GM21737 (cell line): ENCODE results near the gene ACAD10.

Experiments used
- ATAC-seq: cut with Tn5 transposase; IDR thresholded peaks from one replicate; pipeline ENCODE4 v1.9.1; 2021; ENCODE audit warnings: mild to moderate bottlenecking, moderate library complexity; ENCODE audit not compliant: unreplicated experiment

The ACAD10 gene

DNA sequence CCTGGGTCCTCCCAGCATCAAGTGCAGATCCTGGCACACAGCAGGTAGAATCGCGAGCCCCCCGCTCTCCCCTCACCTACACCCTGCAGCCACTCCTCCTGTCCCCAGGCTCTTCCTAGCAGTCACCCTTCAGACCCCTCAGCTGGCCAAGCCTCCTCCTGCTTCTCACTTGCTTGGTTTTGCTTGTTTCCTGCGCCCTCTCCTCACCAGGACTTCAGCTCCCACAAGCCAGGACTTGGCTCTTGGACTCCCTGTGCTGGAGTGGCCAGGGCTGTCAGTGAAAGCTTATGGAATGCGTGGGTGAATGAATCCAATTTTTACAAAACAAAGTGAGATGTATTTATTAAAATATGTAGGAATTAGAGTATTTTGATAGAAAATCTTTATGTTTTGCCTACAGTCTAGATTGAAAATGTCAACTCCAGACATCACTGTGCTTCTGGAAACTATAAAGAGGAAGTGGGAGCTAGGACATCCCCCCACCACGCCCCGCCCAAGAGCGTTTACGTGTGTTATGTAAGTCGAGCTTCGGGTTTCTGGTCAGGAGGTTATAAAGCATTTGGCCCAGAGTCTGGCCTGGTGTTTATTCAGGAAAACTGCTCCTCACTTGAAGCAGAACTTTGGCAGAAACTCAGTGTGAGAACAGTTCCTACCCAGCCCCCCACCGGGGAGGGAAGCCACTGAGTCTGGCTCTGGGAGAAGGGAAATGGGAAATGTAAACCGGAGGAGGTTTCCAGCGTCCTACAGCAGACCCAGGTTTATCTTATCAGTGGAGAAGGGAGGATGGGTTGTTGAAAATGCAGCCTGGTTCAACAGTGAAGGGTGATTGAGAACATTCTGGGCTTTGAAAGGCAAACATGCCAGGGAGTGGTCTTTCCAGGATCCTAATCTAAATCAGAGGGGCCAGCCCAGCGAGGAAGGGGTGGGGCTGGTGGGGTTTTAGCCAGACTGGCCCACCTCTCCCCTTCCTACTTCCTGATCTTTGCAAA lies 89.6 kb downstream of the ACAD10 start:
- ATAC-seq = no peak

GRCh38 chr12:111776836-111777344 lies 91.0 kb downstream of the ACAD10 start:
- no peak for ATAC-seq

- no peak for ATAC-seq
Measured at GRCh38 chr12:111777345-111778045, 91.6 kb downstream of the ACAD10 start.

DNA sequence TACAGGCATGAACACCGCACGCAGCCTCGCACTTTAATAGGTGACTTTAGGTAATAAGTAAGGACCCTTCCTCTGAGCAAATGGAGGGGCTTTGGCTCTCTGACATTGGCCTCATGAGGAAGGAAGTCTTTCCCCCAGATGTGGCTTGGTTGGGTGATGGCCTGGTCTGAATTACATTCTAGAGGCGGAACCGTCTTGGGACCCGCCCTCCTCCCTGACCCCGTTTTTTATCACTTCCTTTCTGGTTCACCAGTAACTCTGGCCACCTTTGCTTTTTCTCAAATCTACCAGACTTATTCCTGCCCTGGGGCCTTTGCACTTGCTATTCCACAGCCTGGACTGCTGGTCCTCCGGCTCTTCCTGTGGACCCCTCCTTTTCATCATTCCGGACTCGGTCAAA lies 94.3 kb downstream of the ACAD10 start:
- ATAC-seq = no peak

GRCh38 chr12:111780615-111781014 lies 94.8 kb downstream of the ACAD10 start:
- no peak for ATAC-seq

DNA sequence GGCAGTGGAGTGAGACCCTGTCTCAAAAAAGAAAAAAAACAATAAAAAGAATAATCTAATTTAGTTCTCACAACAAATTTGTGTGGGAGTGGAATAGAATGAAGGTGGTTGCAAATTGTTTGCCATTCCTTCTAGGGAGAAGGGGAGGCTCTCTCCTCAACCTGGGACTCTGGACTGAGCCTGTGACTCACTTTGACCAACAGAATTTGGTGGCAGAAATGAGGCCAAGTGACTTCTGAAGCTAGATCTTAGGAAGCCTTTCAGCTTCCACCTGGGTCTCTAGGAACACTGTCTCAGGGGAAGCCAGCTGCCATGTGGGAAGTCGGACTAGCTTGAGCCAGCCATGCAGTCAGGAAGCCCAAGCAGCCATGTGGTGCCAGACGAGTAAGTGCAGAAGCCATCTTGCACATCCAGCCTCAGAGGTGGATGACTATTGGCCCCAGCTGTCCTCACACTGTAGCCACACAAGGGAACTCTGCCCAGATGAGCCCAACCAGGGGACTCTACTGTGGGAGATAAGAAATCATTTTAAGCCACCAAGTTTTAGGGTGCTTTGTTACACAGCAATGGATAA lies 95.3 kb downstream of the ACAD10 start:
- no peak for ATAC-seq

DNA sequence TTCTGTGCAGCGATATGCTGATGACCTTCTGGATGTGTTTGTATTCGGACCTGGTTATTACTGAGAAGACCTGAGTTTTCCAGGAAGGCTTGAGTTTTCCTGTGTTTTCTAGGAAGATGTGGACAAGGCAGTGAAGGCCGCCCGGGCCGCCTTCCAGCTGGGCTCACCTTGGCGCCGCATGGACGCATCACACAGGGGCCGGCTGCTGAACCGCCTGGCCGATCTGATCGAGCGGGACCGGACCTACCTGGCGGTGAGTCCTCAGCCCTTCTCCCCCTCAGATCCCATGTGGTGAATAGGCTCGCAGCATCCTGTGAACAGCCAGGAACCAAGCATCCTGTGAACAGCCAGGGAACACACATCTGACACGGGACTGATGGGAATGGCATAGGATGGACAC lies 97.2 kb downstream of the ACAD10 start:
- no peak for ATAC-seq

DNA sequence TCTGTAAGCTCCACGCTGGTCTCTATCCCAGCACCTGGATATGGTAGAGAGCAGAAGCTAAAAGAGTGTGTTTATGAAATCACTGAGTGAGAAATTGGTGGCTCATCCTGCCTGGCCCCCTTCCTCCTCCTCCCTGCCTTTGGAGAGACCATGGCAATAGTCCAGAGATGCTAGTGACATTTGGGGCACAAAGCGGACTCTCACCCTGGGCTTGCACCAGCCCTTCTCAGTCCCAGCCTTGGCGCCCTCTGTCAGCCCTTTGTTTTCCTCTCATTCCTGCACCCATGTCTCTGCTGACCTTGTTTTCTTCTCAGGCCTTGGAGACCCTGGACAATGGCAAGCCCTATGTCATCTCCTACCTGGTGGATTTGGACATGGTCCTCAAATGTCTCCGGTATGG lies 99.1 kb downstream of the ACAD10 start:
- no peak for ATAC-seq

DNA sequence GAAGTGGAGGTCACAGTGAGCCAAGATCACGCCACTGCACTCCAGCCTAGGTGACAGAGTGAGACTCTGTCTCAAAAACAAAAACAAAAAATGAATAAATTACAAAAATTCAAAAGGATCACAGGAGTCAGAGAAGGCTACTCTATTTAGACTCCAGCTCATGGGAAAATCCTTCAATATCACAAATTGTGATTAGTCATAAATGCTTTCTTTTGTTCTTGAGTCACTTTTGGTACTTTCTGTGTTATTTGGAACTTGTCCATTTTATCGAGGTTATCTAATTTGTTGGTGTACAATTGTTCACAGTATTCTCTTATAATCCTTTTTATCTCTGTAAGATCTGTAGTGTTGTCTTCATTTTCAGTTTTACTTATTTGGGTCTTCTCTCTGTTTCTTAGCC lies 99.8 kb downstream of the ACAD10 start:
- ATAC-seq = no peak

GRCh38 chr12:111788178-111788654 lies 102.4 kb downstream of the ACAD10 start:
- ATAC-seq = no peak

- ATAC-seq = no peak
Measured at GRCh38 chr12:111789779-111790178, 103.9 kb downstream of the ACAD10 start.

- ATAC-seq = no peak
Measured at GRCh38 chr12:111791507-111791906, 105.7 kb downstream of the ACAD10 start.

DNA sequence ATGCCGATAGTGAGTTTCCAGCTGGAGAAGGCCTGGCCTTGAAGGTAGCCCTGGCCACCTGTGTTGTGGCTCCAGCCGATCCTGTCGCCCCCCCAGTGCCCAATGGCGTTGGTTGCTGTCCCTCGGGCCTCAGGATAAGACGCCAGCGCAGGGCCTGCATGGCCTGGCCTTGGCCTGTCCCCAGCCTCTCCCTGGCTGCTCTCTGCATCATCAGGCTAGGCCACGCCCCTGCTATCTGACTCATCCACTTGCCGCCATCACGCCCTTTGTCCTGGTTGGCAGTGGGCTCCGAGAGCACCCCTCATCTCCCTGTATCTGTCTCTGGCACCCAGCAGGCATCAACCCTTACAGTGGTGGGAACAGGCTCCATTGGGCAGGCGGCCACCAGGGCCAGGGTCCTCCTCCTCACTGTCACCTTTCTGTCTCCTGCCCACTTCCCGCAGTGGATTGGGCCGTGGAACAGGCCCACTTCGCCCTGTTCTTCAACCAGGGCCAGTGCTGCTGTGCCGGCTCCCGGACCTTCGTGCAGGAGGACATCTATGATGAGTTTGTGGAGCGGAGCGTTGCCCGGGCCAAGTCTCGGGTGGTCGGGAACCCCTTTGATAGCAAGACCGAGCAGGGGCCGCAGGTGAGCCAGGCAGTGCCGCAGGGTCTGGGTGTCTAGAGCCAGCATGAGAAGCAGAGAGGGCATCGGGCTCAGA lies 106.5 kb downstream of the ACAD10 start:
- no peak for ATAC-seq

DNA sequence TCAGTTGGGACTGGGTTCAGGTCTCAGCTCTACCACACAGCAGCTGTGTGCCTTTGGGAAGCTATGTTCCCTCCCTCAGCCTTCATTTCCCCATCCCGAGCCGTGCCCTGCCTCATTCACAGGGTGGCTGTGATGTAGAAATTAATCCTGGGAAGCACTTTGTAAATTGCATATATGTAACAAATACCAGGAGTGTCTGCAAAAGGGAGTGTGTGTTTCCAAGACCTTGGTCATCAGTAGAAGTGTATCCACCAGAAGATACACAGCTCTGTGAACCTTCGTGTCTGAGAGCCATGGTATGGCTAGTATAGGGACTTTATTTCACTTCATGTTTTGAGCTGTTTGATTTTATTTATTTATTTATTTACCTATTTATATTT lies 107.0 kb downstream of the ACAD10 start:
- no peak for ATAC-seq

GRCh38 chr12:111798182-111798581 lies 112.3 kb downstream of the ACAD10 start:
- ATAC-seq = no peak

- ATAC-seq = no peak
Measured at GRCh38 chr12:111799758-111800157, 113.9 kb downstream of the ACAD10 start.

GRCh38 chr12:111803038-111803626 lies 117.3 kb downstream of the ACAD10 start:
- ATAC-seq = no peak

GRCh38 chr12:111803851-111804250 lies 118.0 kb downstream of the ACAD10 start:
- no peak for ATAC-seq

- ATAC-seq = no peak
Measured at GRCh38 chr12:111806304-111806703, 120.5 kb downstream of the ACAD10 start.
